H9 (cell line): Measurements from ENCODE around the gene SCTR. TPM values are rescaled to one million over a fixed set of nuclear protein-coding genes. Genes with fewer than 3 reads are reported as not detected.

Experiments
- DNase-seq: peaks from one replicate; pipeline ENCODE4 v3.0.0-alpha.2; 2017
- H2AFZ ChIP-seq: one replicate; pipeline ENCODE4 v1.6.1; 2013; ENCODE audit warnings: mild to moderate bottlenecking, low read length, control low read depth, moderate library complexity
- H2AK5ac ChIP-seq: 2 replicates; pipeline ENCODE4 v1.6.1; 2013; ENCODE audit warnings: low read length, control low read depth, mixed read lengths; ENCODE audit not compliant: insufficient read length
- H2BK120ac ChIP-seq: one replicate; pipeline ENCODE4 v1.6.1; 2013; ENCODE audit warnings: low read depth, mild to moderate bottlenecking, low read length, control low read depth, inconsistent platforms; ENCODE audit not compliant: poor library complexity, severe bottlenecking
- H2BK12ac ChIP-seq: 2 replicates; pipeline ENCODE4 v1.6.1; 2013; ENCODE audit warnings: low read length, control low read depth, mixed read lengths, low read depth; ENCODE audit not compliant: insufficient read length
- H2BK15ac ChIP-seq: 2 replicates; pipeline ENCODE4 v1.6.1; 2013; ENCODE audit warnings: low read depth, low read length, control low read depth
- H2BK20ac ChIP-seq: one replicate; pipeline ENCODE4 v1.6.1; 2013; ENCODE audit warnings: low read depth, mild to moderate bottlenecking, low read length, control low read depth, inconsistent platforms; ENCODE audit not compliant: poor library complexity, severe bottlenecking
- H2BK5ac ChIP-seq: 2 replicates; pipeline ENCODE4 v1.6.1; 2013; ENCODE audit warnings: low read length, control low read depth, mixed read lengths; ENCODE audit not compliant: insufficient read length
- H3K14ac ChIP-seq: 2 replicates; pipeline ENCODE4 v1.6.1; 2013; ENCODE audit warnings: low read length, control low read depth; ENCODE audit not compliant: insufficient read depth
- H3K18ac ChIP-seq: 2 replicates; pipeline ENCODE4 v1.6.1; 2013; ENCODE audit warnings: low read depth, mild to moderate bottlenecking, mixed read lengths, low read length, control low read depth; ENCODE audit not compliant: insufficient read length
- H3K23ac ChIP-seq: 2 replicates; pipeline ENCODE4 v1.6.1; 2013; ENCODE audit warnings: low read length, control low read depth, mixed read lengths, low read depth; ENCODE audit not compliant: insufficient read length
- H3K23me2 ChIP-seq: 2 replicates; pipeline ENCODE4 v1.6.1; 2013; ENCODE audit warnings: low read depth, mild to moderate bottlenecking, mixed read lengths, low read length, control low read depth; ENCODE audit not compliant: insufficient read length, poor library complexity, severe bottlenecking
- H3K27ac ChIP-seq: 2 replicates; pipeline ENCODE4 v1.5.1; 2013; ENCODE audit warnings: low read length, control low read depth, mixed read lengths, low read depth; ENCODE audit not compliant: insufficient read length
- H3K27me3 ChIP-seq: 2 replicates; pipeline ENCODE4 v1.6.1; 2013; ENCODE audit warnings: low read length, control low read depth, inconsistent platforms; ENCODE audit not compliant: insufficient read depth
- H3K4ac ChIP-seq: 2 replicates; pipeline ENCODE4 v1.6.1; 2013; ENCODE audit warnings: low read depth, mild to moderate bottlenecking, control low read depth, inconsistent platforms, low read length, moderate library complexity
- H3K4me1 ChIP-seq: 2 replicates; pipeline ENCODE4 v1.6.1; 2013; ENCODE audit warnings: low read length, control low read depth, inconsistent platforms; ENCODE audit not compliant: insufficient read depth
- H3K4me2 ChIP-seq: 2 replicates; pipeline ENCODE4 v1.6.1; 2013; ENCODE audit warnings: low read length, control low read depth, mixed read lengths; ENCODE audit not compliant: insufficient read length, insufficient read depth
- H3K56ac ChIP-seq: 2 replicates; pipeline ENCODE4 v1.6.1; 2013; ENCODE audit warnings: low read depth, mild to moderate bottlenecking, mixed read lengths, low read length, control low read depth; ENCODE audit not compliant: insufficient read length
- H3K79me1 ChIP-seq: 2 replicates; pipeline ENCODE4 v1.6.1; 2013; ENCODE audit warnings: low read depth, mild to moderate bottlenecking, moderate library complexity, low read length, control low read depth, inconsistent platforms; ENCODE audit not compliant: insufficient read depth, poor library complexity, severe bottlenecking
- H3K79me2 ChIP-seq: 2 replicates; pipeline ENCODE4 v1.6.1; 2013; ENCODE audit warnings: low read length, control low read depth, inconsistent platforms; ENCODE audit not compliant: insufficient read depth
- H3K9ac ChIP-seq: 2 replicates; pipeline ENCODE4 v1.6.1; 2013; ENCODE audit warnings: low read length, control low read depth, mixed read lengths; ENCODE audit not compliant: insufficient read length; ENCODE audit errors: extremely low read depth
- H3K9me3 ChIP-seq: one replicate; pipeline ENCODE4 v1.6.1; 2013; ENCODE audit warnings: low read depth, low read length, inconsistent platforms; ENCODE audit not compliant: control insufficient read depth
- H3T11ph ChIP-seq: one replicate; pipeline ENCODE4 v1.6.1; 2013; ENCODE audit warnings: mild to moderate bottlenecking, low read length, control low read depth, inconsistent platforms
- H4K20me1 ChIP-seq: one replicate; pipeline ENCODE4 v1.6.1; 2013; ENCODE audit not compliant: control insufficient read depth, insufficient read length, insufficient read depth
- H4K5ac ChIP-seq: 2 replicates; pipeline ENCODE4 v1.6.1; 2013; ENCODE audit warnings: low read depth, mild to moderate bottlenecking, mixed read lengths, low read length, control low read depth; ENCODE audit not compliant: insufficient read length
- H4K8ac ChIP-seq: replicated peaks from 2 replicates; pipeline ENCODE4 v1.6.1; 2013; ENCODE audit warnings: low read length, control low read depth, mixed read lengths, low read depth; ENCODE audit not compliant: insufficient read length
- H4K91ac ChIP-seq: 2 replicates; pipeline ENCODE4 v1.6.1; 2013; ENCODE audit warnings: low read depth, mild to moderate bottlenecking, moderate library complexity, mixed read lengths, low read length, control low read depth; ENCODE audit not compliant: insufficient read length
- H3K27ac Mint-ChIP-seq, 3 experiments: 2 replicates in 2 of 3; 3 replicates in 1 of 3; pipeline ENCODE4 v1.8.0; 2020 to 2021; ENCODE audit warnings: mixed read lengths in 3 of 3, mild to moderate bottlenecking in 1 of 3, moderate library complexity in 1 of 3
- H3K27me3 Mint-ChIP-seq: 2 replicates; pipeline ENCODE4 v1.8.0; 2021; ENCODE audit warnings: low read depth, mild to moderate bottlenecking, moderate library complexity, mixed read lengths
- H3K36me3 Mint-ChIP-seq, 3 experiments: 2 replicates in 2 of 3; 3 replicates in 1 of 3; pipeline ENCODE4 v1.8.0; 2020 to 2021; ENCODE audit warnings: low read depth in 3 of 3, mixed read lengths in 3 of 3; ENCODE audit not compliant: insufficient read depth in 1 of 3
- H3K4me1 Mint-ChIP-seq, 2 experiments: 2 replicates each; pipeline ENCODE4 v1.8.0; 2020; ENCODE audit warnings: mixed read lengths in 2 of 2
- H3K4me3 Mint-ChIP-seq, 2 experiments: 2 replicates in 1 of 2; 3 replicates in 1 of 2; pipeline ENCODE4 v1.8.0; 2020 to 2021; ENCODE audit warnings: mild to moderate bottlenecking in 2 of 2, mixed read lengths in 2 of 2, moderate library complexity in 1 of 2
- H3K9me3 Mint-ChIP-seq, 2 experiments: 2 replicates in 1 of 2; 3 replicates in 1 of 2; pipeline ENCODE4 v1.8.0; 2020; ENCODE audit warnings: mild to moderate bottlenecking in 2 of 2, mixed read lengths in 2 of 2, moderate library complexity in 1 of 2
- WGBS: extraction: QIAGEN DNeasy Blood & Tissue Kit; methylation state at CpG from one replicate; pipeline ENCODE4 v1.1.7; 2013; ENCODE audit warnings: missing lambda C conversion rate, low lambda C conversion rate, mixed read lengths; ENCODE audit not compliant: insufficient read length; ENCODE audit errors: extremely low coverage; 5-methylcytosine and 5-hydroxymethylcytosine counted together
- total RNA-seq: library from RNA; stranded (reverse); gene quantifications from 2 replicates; pipeline ENCODE4 v1.2.1, GENCODE V29; 2021
- TF ChIP-seq, protein P1 (sequence below): fragments of 200-600 bp; sonication (generic); conservative IDR thresholded peaks from 3 replicates; pipeline ENCODE4 v1.8.0; 2021; ENCODE audit warnings: antibody characterized with exemption, mild to moderate bottlenecking

Gene SCTR
- total RNA-seq, 1 experiment from 2014 or later, result not detected

DNA sequence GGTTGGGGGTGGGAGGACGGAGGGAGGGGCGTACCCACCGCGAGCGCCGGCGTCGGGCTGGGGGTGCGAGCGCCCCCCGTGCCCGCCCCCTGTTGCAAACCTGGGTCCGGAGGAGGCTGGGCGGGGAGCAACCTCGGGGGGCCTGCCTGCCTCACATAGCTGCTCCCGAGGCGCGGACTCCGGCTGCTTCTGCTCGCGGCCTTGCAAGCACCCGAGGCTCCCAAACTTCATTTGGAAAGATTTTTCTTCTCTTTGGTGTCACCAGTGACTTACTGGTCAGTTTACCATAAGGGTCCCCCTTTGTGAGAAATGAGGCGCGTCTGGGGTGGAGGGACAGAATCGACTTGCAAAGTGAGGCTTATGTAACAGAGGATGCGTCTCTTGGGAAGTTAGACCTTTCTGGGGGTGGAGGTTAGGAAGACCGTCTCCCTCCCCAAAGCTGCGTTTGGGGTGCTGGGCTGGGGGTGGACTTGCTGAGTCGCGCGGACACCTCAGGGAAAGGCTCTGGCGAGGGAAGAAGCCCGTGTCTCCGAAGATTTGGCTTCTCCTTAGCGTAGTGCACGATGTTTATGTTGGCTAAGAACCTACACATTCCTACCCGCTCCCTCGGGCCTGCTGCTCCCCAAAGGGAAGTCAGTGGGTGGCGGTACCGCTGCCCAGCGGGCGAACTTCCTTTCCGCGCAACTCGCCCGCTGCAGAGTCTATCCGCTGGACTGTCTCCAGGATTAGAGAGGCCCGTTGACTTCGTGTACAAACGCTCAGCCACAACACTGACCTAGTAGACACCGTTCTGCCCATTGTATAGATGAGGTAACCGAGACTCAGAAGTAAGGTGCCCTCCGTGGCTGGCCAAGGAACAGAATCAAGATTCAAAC lies 92.1 kb downstream of the SCTR start:
- Histone ChIP-seq H4K5ac (no peak overlapping the region), H3K4ac (no peak overlapping the region), H3T11ph (no peak overlapping the region), H3K18ac (peak overlapping the region; percentile 53), H2AFZ (no peak overlapping the region), H3K4me1 (peaks cover 3% of the 10 kb centered on the region; the same call in 1 of the 2 replicates), H4K20me1 (no peaks in the 10 kb centered on the region), H3K79me2 (no peaks in the 10 kb centered on the region), H3K23ac (no peak overlapping the region), H3K27me3 (no peaks in the 10 kb centered on the region; the same call in 1 of the 2 replicates), H4K91ac (no peak overlapping the region), H2AK5ac (no peak overlapping the region), H2BK15ac (no peak overlapping the region), H3K9me3 (no peaks in the 10 kb centered on the region), H2BK5ac (no peak overlapping the region), H3K56ac (no peak overlapping the region), H2BK120ac (no peak overlapping the region), H2BK20ac (no peak overlapping the region), H3K14ac (no peak overlapping the region), H3K79me1 (no peaks in the 10 kb centered on the region), H2BK12ac (no peak overlapping the region), H3K23me2 (peaks cover 6% of the 10 kb centered on the region), H3K4me2 (peak overlapping the region; percentile 90), H3K9ac (peak overlapping the region; percentile 64), H3K27ac (no peak overlapping the region), H4K8ac (no peak overlapping the region)
- DNase-seq, result peak; percentile 35
- no CpG with 5 or more reads among the region's 53 CpGs for WGBS
- Mint-ChIP-seq H3K4me3 (peak overlapping the region; percentile 82 to 92), H3K27ac (peak overlapping the region; percentile 3 to 93 (median 85); a peak in 4 of 7 replicates), H3K9me3 (no peaks in the 10 kb centered on the region), H3K4me1 (peaks cover 57 to 62% of the 10 kb centered on the region in 2 experiments), H3K27me3 (peaks cover 33% of the 10 kb centered on the region), H3K36me3 (peaks cover under 1 to 6% (median 6%) of the 10 kb centered on the region in 3 experiments; a peak in 4 of 7 replicates)
- TF ChIP-seq, protein P1, sequence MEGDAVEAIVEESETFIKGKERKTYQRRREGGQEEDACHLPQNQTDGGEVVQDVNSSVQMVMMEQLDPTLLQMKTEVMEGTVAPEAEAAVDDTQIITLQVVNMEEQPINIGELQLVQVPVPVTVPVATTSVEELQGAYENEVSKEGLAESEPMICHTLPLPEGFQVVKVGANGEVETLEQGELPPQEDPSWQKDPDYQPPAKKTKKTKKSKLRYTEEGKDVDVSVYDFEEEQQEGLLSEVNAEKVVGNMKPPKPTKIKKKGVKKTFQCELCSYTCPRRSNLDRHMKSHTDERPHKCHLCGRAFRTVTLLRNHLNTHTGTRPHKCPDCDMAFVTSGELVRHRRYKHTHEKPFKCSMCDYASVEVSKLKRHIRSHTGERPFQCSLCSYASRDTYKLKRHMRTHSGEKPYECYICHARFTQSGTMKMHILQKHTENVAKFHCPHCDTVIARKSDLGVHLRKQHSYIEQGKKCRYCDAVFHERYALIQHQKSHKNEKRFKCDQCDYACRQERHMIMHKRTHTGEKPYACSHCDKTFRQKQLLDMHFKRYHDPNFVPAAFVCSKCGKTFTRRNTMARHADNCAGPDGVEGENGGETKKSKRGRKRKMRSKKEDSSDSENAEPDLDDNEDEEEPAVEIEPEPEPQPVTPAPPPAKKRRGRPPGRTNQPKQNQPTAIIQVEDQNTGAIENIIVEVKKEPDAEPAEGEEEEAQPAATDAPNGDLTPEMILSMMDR, result no peak
